Fibroblast of the conjunctiva (primary cell): ENCODE data around the gene GRIK5.
A peak's percentile ranks its signal among the peaks of the same experiment; 100 is the strongest.
"Not testable (repeated sequence)": the region's sequence is repeated elsewhere in the genome, so short reads cannot be mapped to it uniquely, and the experiment has no call there.

ENCODE experiments used
- DNase-seq: peaks from one replicate; pipeline ENCODE4 v3.0.0-alpha.2; 2010; ENCODE audit warnings: low read depth

GRIK5 gene, protein sequence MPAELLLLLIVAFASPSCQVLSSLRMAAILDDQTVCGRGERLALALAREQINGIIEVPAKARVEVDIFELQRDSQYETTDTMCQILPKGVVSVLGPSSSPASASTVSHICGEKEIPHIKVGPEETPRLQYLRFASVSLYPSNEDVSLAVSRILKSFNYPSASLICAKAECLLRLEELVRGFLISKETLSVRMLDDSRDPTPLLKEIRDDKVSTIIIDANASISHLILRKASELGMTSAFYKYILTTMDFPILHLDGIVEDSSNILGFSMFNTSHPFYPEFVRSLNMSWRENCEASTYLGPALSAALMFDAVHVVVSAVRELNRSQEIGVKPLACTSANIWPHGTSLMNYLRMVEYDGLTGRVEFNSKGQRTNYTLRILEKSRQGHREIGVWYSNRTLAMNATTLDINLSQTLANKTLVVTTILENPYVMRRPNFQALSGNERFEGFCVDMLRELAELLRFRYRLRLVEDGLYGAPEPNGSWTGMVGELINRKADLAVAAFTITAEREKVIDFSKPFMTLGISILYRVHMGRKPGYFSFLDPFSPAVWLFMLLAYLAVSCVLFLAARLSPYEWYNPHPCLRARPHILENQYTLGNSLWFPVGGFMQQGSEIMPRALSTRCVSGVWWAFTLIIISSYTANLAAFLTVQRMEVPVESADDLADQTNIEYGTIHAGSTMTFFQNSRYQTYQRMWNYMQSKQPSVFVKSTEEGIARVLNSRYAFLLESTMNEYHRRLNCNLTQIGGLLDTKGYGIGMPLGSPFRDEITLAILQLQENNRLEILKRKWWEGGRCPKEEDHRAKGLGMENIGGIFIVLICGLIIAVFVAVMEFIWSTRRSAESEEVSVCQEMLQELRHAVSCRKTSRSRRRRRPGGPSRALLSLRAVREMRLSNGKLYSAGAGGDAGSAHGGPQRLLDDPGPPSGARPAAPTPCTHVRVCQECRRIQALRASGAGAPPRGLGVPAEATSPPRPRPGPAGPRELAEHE

DNA sequence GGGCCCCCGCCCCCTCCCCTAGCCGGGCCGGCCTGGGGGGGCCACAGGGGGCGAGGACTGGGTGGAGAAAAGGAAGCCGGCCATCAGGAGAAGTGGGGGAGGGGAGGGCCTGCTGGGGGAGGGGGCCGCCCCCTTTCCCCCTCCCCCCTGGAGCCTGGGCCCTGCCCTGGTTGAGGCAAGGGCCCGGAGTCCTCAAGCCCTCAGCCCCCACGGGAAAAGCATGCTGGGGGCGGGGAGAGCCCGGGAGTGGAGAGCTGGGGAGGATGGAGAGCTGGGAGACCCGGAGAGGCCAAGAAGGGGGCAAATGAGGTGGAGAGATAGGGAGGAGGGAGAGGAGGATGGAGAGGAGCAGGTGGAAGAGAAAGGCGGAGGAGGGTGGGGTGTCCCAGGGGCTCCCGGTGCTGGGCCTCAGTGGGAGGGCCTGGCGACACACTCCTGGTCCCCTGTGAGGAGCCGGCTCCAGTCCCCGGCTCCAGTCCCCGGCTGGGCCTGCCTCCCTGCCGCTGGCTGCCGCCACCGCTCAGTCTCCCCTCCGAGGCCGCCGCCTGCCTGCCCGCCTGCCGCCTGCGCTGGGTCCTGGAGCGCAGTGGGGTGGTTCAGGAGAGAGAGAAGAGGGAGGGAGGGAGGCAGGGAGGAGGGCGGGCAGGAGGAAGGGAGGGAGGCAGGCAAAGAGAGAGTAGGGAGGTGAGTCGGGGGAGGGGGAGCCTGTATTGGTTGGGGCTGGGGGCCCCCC, at the start of gene GRIK5:
GRIK5 (minus strand) TSS at position 588 of the 733 bp plus-strand sequence. CDS start 4,436 bp downstream, outside the sequence.
- DNase-seq, result no peak

DNA sequence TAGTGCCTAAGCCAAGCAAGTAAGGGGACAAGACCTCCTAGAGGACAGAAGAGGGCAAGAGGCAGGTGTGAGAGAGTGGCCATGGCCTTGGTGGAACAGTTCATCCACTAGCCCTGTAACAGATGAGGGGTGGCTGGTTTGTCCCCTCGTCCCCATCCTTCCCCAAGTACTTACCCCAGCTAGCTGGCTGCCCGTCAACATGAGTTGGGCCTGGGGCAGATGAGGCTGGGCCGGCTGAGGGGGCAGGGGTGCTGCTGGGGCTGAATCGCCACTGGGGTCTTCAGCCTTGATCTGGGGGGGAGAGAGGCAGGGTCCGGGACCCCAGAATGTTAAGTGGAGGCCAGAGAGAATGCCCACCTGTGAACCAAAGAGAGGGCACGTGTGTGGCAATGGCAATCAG, 47.1 kb upstream of the GRIK5 start:
- DNase-seq, result no peak

DNA sequence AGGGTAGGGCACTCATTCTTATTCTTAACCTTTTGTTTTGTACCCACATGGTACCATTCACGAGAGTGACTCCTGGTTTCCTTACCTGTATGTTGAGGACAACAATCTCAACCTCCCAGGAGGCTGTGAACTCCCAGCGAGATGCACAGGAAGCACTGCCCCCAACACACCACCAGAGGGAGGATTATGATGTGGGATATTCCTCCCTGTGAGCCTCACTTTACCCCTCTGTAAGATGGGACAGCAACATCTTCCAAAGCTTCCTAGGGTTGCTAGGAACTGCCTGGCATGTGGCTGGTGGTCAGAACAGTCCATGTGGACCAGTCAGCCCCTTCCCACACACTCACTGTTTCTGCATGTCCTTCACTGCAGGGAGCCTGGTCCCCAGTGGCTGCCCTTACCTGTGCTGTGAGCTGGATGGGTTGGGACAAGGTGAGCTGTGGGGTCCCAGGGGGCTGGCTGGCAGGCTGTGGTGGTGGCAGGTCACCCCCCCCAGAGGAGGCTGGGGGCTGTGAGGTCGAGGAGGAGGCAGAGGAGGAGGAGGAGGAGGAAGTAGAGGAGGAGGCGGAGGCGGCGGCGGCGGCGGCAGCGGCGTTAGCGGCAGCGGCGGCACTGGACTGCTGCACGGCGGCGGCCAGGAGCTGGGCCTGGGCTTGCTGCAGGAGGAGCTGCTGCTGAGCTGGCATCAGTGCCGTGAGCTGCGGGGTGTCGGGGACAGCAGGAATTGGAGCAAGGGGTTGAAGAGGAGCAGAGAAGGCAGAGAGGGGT, 46.5 kb upstream of the GRIK5 start:
- no peak for DNase-seq

DNA sequence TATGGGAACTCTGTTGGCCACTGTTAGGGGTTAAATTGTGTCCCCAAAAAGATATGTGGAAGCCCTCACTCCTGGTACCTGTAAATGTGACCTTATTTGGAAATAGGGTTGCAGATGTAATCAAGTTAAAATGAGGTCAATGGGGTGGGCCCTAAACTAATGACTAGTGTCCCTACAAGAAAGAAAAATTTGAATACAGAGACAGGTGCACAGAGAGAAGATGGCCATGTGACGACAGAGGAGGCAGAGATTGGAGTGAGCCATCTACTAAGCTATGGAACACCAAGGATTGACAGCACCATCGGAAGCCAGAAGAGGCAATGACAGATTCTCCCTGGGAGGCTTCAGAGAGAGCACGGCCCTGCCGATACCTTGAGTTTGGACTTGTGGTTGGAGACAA, 45.7 kb upstream of the GRIK5 start:
- DNase-seq, result no peak

DNA sequence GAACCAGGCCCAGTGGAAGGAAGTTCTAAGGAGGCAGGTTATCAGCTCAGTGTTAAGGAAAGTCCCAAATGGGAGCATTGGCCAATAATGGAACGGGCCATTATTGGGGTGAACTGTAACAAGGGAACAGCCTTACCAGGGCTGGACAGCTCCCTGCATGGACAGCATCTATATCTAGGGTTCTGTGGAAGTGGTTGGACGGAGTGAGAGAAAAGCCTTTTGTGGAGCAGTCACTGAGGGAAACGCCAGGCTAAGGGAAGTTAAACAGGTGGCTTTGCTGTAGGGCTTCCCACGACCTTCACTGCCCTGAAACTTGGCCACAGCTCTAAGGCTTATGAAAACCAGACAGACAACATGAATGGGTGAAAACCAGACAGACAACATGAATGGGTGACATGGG, 45.2 kb upstream of the GRIK5 start:
- DNase-seq, result no peak

DNA sequence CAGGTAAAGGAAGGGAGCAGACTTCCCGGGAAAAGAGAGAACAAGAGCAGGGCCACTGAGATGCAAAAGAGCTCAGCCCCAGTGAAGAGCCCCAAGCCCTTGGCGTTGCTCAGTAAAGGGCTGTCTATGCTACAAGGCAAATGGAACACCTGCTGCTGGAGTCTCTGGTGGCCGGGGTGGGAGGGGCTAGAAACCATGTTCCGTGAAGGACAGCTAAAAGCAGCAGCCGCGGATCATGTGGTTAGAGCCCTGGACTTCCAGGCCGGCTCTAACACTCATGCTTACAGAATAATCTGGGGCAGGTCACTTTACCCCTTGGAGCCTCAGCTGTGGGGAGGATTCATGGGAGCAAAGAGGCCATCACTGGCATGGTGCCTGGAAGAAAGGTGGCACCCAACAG, 44.4 kb upstream of the GRIK5 start:
- DNase-seq, result no peak

DNA sequence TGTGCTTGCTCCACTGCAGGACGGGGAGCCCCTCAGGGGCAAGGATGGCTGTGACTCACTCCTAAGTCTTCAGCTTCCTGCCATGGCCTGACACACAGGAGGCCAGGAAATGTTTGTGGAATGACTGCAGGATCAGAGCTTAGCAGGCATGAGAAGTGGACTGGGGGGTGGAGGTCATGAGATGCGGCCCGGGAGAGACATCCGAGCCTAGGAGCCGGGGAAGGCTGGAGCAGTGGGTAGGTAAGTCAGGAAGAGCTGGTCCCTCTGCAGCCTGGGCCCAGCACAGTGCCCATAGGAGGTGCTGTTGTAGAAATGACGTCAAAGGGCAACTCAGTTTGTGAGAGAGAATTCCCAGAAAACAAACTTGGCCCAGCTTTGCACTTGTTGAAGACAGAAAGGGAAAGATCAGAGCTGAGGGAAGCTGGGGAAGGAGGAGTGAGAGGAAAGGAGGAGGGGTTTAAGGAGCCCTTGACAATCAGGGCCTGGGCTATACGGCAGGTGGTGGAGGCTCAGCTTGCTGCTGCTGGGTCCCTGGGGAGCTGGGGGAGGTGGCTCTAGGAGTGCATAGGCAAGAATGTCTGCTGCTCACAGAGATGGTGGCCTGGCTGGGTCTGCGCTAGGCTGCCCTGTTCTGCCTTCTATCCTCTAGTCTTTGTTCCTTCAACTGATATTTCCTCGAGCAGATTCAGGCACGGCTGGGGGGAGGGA, 43.8 kb upstream of the GRIK5 start:
- DNase-seq, result peak; percentile 71

DNA sequence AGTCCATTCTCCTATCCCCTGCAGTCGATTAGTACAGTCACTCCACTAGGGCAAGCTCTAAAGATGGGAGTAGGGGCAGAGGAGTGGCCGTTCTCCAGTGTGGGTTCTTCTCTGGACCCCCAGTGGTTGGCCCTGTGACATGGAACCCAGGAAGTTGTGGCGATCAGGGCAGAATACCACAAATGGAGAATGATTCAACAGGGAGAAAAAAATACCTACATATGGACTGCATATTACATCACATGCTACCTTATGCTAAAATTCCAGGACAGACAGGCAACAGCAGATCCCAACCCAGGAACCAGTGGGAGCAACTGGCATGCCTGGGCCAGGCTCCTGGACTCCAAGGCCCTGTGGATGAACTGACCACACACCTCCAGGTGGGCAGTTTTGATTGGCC, 41.8 kb upstream of the GRIK5 start:
- DNase-seq, result no peak

DNA sequence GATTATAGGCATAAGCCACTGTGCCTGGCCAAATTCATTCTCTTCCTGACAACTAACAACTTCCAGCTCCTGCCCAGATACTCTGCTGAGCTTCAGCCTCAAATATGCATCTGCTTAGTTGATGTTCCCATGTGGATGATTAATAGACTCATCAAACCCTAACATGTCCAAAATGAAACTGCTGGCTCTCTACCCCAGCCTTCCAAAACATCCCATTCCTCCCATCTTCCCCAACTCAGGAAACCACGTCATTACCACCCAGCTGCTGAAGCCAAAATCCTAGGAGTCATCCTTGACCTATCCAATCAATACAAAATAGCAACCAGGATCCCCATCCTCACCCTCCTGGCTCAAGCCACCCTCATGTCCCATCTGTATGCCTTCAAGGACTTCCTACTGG, 41.4 kb upstream of the GRIK5 start:
- DNase-seq, result no peak

DNA sequence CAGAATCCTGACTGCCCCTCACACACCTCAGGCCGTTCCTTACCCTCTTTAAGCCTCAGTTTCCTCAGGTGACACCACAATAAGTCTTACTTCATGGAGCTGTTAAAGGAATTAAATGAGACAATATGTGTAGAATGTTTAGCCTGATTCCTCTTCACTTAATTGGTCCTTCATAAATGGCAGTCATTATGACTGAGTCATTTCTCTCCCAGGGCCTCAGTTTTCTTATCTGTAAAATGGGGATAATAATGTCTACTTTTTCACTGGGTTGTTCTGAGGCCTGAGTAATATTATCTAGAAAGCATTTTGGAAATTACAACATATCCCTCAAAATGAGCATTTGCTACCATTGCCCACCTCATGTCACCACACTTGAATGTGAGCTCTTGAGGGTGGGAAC, 40.7 kb upstream of the GRIK5 start:
- no peak for DNase-seq

DNA sequence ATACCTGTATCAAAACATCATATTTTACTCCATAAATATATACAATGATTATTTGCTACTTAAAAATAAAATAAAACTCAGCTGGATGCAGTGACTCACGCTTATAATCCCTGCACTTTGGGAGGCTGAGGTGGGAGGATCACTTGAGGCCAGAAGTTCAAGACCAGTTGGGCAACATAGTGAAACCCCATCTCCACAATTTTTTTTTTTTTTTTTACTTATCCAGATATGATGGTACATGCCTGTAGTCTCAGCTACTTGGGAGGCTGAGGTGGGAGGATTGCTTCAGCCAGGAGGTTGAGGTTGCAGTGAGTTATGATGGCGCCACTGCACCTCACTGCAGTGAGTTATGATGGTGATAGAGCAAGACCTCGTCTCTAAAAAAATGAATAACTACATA, 39.9 kb upstream of the GRIK5 start:
- DNase-seq, result no peak

DNA sequence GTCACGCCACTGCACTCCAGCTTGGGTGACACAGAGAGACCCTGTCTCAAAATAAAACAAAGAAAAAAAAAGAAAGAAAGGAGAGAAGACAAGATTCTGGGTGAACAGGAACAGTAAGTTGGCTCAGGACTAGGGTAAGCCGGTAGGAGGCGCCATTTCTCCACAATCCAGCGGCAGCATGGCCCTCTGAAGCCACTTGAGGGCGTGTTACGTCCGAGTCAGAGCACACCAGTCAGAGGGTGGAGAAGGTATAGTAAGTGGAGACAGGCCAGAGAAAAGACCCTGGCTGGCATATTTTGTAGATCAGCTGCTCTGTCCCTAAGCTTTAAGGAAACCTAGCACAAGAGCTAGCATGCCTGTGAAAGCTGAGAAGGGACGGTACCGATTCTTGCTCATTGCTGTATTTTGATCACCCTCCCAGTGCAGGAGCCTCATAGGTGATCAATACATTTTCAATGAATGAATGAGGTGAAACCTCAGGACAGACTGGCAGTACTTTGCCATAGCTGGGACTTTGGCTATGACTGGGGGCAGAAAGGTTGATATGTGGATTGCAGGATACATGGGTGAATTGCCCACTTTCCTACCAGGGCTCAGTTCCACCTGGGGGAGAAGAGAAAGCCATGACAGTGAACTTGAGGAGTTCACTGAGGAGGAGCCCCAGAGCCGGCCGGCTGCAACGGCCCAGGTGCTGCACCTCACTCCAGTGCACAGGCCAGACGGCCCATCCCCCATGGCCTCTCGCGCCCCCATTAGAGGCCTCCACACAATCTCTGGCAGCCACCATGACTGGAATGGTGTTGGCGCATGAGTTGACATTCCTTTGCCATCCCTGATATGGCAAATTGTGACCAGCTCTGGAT, 38.8 kb upstream of the GRIK5 start:
- DNase-seq, result peak; percentile 88

DNA sequence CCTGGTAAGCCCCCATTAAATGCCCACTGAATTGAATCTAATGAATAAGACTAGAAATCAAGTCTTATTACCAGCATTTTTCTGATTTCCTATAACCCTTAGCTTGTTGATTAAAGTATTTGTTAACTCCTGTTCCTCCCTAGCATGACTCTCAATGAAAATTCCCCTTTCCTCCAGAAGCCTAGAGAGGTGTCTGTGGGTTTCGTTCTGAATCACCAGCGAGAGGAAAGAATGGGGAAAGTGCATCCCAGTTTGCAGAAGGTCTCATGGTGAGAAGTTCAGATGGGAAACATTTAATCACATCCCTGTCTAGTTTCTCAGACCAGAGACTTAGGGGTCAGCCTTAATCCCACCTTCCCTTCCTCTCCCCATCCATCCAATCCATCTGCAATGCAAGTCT, 35.4 kb upstream of the GRIK5 start:
- no peak for DNase-seq

DNA sequence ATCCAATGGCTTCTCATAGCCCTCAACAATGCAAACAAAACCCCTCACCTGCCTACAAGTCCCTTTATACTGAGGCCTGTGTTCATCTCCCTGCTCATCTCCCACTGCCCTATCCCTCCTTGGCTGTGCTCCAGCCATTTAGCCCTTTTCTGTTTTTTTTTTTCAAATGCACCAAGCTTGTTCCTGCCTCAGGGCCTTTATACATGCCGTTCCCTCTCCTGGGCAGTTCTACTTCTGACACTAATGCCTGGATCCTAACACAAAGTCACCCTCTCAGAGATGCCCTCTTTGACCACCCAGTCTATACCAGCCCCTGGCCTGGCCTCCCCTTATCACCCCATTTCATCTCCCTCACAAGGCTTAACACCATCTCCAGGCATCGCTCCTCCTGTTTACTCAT, 32.9 kb upstream of the GRIK5 start:
- DNase-seq, result no peak

DNA sequence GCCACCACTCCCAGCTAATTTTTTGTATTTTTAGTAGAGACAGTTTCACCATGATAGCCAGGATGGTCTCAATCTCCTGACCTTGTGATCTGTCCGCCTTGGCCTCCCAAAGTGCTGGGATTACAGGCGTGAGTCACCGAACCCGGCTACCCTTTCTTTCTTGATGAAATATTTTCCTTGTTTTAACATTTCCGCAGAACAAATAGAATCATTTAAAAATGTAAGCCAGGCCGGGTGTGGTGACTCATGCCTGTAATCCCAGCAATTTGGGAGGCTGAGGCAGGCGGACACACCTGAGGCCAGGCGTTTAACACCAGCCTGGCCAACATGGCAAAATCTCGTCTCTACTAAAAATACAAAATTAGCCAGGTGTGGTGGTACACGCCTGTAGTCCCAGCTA, 30.2 kb upstream of the GRIK5 start:
- DNase-seq, result not testable (repeated sequence)

DNA sequence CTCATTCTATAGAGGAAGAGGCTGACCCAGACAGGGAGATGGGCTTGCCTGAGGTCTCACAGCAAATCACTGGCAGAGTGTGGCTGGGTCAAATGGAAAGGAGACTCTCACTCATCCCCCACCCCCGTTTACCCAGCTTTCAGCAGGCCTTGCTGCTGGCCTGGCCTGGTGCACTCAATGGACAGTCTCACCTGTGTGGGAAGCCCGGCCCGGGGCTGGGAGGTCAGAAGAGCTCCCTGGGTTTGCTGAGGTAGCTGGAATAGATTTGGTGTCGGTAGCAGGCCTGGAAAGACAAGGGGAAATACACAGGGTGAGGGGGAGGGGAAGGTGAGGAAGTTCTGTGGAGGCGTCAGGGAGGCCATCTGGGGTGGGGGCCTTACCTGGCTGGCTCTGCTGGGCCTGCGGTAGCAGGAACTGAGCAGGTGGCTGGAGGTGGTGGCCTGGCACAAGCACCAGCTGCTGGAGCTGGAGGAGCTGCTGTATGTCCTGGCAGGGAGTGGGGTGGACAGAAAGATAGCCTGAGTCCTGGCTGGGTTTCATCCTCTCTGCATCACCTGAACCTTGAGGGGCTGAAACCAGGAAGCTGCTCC, 29.4 kb upstream of the GRIK5 start:
- DNase-seq, result no peak

DNA sequence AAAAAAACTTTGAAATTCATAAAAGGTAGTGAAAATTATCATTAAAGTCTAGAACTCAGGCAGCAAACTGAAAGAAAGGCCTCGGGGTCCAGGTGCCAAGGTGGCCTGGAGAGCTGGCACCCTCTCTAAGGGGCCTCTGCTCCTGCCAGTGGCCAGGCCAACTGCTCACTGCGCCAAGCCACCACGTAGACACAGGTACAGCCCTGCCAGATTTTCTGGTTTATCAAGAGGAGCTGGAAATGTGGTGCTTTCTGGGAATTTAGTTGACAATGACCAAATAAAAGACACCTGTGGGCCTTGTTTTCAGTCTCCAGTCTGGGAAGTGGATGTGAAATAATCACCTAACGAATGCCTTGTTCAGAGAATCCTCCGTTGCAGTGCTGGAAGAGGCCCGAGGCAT, 28.8 kb upstream of the GRIK5 start:
- no peak for DNase-seq

DNA sequence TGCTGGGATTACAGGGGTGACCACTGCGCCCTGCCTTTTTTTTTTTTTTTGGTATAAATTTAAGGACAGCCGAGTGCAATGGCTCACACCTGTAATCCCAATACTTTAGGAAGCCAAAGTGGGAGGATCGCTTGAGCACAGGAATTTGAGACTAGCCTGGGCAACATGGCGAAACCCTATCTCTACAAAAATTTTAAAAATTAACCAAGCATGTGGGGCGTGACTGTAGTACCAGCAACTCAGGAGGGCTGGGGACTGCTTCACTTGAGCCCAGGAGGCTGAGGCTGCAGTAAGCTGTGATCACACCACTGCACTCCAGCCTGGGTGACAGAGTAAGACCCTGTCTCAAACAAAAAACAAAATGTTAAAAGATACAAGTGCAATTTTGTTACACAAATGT, 27.5 kb upstream of the GRIK5 start:
- DNase-seq, result no peak

DNA sequence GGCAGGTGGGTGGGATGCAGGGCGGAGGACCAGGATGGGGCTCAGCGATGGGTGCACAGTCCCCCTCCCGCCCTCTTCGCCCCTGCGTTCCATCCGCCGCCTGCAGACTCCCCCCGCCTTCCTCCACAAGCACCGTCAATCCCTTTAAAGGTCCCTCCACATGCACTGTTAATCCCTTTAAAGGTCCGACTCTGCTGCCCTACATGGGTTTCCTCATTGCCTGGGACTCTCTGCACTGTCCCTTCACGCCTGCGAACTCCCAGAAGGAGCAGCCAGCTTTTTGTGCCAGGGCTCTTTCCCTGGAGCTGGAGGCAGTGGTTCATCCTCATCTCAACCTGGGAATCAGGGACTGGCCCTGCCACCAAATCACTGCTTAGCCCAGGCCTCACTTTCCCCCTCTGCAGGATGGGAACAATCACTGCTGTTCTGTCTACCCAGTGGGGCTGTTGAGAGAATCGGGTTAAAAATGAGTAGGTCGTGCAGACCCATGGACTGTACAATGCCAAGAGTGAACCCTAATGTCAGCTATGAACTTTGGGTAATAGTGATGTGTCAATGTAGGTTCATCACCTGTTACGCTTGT, 26.3 kb upstream of the GRIK5 start:
- DNase-seq, result no peak
